HG03064 (cell line): ENCODE results near the gene DYNLT4.
"Not testable (repeated sequence)": the region's sequence is repeated elsewhere in the genome, so short reads cannot be mapped to it uniquely, and the experiment has no call there.

Source experiments
- ATAC-seq: cut with Tn5 transposase; IDR thresholded peaks from one replicate; pipeline ENCODE4 v1.9.1; 2021; ENCODE audit warnings: low read depth; ENCODE audit not compliant: unreplicated experiment

Gene DYNLT4

GRCh38 chr1:44775078-44775929 lies 31.8 kb downstream of the DYNLT4 start, which contains the start of gene RPS8:
Gene RPS8 (plus strand): TSS chr1:44775540. CDS start chr1:44775597, 57 bp downstream.
- ATAC-seq: peak; percentile 68

GRCh38 chr1:44766421-44766820 lies 40.7 kb downstream of the DYNLT4 start:
- not testable (repeated sequence) for ATAC-seq

- ATAC-seq: no peak
Observed at GRCh38 chr1:44760876-44761275, 46.3 kb downstream of the DYNLT4 start.

- ATAC-seq: no peak
Observed at GRCh38 chr1:44759077-44759476, 48.1 kb downstream of the DYNLT4 start.

- ATAC-seq: no peak
Observed at GRCh38 chr1:44757420-44757819, 49.7 kb downstream of the DYNLT4 start.
